Motor neuron (in vitro differentiated cells): ENCODE data around the gene MPG. TPM values are rescaled to one million over a fixed set of nuclear protein-coding genes. Genes with fewer than 3 reads are reported as not detected.

Experiments used
- ATAC-seq, 8 experiments: fragments of 200-7000 bp; cut with Tn5 transposase; replicated peaks in 6 of 8; 2 replicates each; pipeline ENCODE4 v1.8.0; 2021; ENCODE audit warnings: mild to moderate bottlenecking in 8 of 8, moderate library complexity in 8 of 8
- H3K27ac ChIP-seq, 2 donors: fragments of 250-450 bp; sonication (Bioruptor Pico); 2 replicates each; pipeline ENCODE4 v1.9.0; 2021; ENCODE audit warnings: antibody characterized with exemption in 2 of 2, mild to moderate bottlenecking in 2 of 2, moderate library complexity in 1 of 2
- H3K4me1 ChIP-seq, 2 donors: fragments of 250-450 bp; sonication (Bioruptor Pico); replicated peaks in 1 of 2; 2 replicates each; pipeline ENCODE4 v1.6.1; 2021; ENCODE audit warnings: antibody characterized with exemption in 2 of 2, mild to moderate bottlenecking in 2 of 2, moderate library complexity in 1 of 2
- H3K4me3 ChIP-seq, 5 donors: fragments of 250-450 bp; sonication (Bioruptor Pico); 2 replicates each; pipeline ENCODE4 v1.9.0; 2021; ENCODE audit warnings: antibody characterized with exemption in 5 of 5, mild to moderate bottlenecking in 5 of 5, moderate library complexity in 4 of 5
- WGBS, 10 experiments: fragments of 450-650 bp; shearing (Covaris generic); methylation state at CpG; one replicate each; pipeline ENCODE4 v1.0.0; 2022; 5-methylcytosine and 5-hydroxymethylcytosine counted together
- in situ Hi-C, 9 experiments: fragments of 400-800 bp; cut with MboI; loops; one replicate each; pipeline ENCODE4 v1.15.0; 2021; ENCODE audit warnings: low sequenced_read_pairs in 9 of 9, low pct_unique_long_range_greater_than_20kb in 2 of 9; ENCODE audit not compliant: unreplicated experiment in 9 of 9
- total RNA-seq, 8 experiments: library from RNA; unstranded; fragments of 300-600 nt; gene quantifications; 2 replicates each; pipeline versions ENCODE4 v1.2.3 to v1.2.4, GENCODE V29; 2022

MPG gene
- total RNA-seq, 8 experiments from 2014 or later: 27.1 to 91.9 (median 40.5) TPM

DNA sequence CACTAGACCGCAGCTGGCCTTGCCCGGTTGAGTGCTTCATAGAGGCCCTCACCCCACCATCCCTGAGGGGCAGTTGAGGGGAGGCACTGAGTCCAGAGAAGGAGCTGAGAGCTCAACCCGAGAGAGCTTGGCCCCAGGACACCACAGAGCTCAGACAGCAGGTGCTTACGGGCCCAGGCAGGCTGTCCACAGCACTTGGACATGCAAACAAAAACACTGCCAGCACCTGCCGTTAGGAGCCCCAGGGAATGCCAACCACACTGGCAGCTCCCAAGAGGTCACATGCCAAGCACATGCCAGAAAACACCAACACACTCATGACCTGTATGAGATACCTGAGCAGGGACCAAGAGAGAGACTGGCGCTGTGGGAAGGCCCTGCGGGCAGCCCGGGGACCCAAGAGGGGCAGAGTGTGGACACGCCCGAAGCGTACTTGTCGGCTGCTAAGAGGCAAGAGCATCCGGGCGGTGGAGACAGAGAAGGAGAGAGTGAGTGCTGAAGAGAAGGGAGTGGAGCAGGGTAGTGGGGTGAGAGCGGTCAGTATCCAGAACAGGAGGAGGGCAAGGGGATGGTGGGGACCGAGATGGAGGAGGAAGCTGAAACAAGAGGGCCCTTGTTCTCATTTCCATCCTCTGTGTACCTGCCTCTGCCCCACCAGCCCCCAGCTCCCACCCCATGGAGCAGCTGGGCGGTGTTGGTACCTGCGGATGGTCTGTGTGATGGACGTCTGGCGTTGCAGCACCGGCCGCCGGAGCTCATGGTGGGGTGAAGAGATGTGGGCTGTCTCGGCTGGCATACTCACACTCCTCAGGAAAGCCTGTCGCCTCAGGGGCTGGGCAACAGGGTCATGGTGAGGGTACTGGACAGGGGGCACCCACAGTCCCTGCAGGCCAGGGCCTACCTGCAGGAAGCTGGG is 13.8 kb upstream of the MPG start:
- no peak for ATAC-seq
- WGBS, 10 experiments: 67 to 100% (median 86%) methylated on average over 1 to 10 of the region's 25 CpGs; no CpG with 5 or more reads in 4 of the 10 experiments
- in situ Hi-C loops: no loop called here

DNA sequence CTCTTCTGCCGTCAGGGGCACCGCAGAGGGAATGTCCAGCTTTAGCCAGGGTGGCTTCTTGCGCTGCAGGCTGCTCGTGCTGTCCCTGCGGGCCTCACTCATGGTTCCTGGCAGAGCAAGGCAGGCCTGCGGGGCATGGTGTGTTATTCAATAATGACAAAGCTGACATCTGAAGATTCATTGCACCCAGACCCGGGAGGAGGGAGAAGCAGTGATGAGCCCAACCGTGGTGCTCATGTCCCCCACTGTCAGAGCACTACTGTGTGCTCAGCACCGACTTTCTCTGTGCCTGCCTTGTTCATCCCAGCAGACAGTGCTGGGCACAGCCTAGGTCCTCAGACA is 13.1 kb upstream of the MPG start:
- peaks cover 25 to 29% of the 10 kb centered on the region in 2 donors for H3K4me1 ChIP-seq
- no peak for ATAC-seq
- H3K27ac ChIP-seq: no peak overlapping the region
- WGBS, 10 experiments: 12 to 100% (median 63%) methylated on average over 1 to 7 of the region's 9 CpGs; no CpG with 5 or more reads in 6 of the 10 experiments
- in situ Hi-C loops: no loop called here
- no peak overlapping the region for H3K4me3 ChIP-seq

More for the DNA sequence above, 13.8 kb upstream of the MPG start:
- H3K27ac ChIP-seq: no peak overlapping the region
- H3K4me3 ChIP-seq: no peak overlapping the region
- H3K4me1 ChIP-seq: peaks cover 19 to 22% of the 10 kb centered on the region in 2 donors

DNA sequence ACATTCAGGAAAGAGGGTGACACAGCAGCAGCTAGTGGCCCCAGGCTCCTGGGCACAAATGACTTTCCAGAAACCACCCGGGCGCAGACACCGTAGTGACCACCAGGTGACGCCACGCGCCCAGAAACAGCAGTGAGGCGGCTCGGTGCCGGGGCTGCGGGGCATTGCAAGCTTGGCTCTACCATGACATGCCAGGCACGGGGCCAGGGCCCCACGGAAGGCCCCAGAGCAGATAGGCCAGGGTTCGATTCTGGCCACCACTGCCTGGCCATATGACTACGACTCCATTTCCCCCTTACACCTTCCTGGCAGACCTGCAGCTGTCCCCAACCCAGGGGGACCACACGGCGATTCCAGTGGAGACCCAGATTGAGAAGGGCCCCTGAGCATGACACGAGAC is 12.3 kb upstream of the MPG start:
- Histone ChIP-seq H3K27ac (no peak overlapping the region), H3K4me1 (peaks cover 25 to 34% of the 10 kb centered on the region in 2 donors), H3K4me3 (no peak overlapping the region)
- 9 to 100% (median 75%) methylated on average over 2 to 6 of the region's 17 CpGs; no CpG with 5 or more reads in 7 of the 10 experiments for WGBS, 10 experiments
- in situ Hi-C loops: no loop called here
- peak; percentile 46 to 90 (median 62) for ATAC-seq

DNA sequence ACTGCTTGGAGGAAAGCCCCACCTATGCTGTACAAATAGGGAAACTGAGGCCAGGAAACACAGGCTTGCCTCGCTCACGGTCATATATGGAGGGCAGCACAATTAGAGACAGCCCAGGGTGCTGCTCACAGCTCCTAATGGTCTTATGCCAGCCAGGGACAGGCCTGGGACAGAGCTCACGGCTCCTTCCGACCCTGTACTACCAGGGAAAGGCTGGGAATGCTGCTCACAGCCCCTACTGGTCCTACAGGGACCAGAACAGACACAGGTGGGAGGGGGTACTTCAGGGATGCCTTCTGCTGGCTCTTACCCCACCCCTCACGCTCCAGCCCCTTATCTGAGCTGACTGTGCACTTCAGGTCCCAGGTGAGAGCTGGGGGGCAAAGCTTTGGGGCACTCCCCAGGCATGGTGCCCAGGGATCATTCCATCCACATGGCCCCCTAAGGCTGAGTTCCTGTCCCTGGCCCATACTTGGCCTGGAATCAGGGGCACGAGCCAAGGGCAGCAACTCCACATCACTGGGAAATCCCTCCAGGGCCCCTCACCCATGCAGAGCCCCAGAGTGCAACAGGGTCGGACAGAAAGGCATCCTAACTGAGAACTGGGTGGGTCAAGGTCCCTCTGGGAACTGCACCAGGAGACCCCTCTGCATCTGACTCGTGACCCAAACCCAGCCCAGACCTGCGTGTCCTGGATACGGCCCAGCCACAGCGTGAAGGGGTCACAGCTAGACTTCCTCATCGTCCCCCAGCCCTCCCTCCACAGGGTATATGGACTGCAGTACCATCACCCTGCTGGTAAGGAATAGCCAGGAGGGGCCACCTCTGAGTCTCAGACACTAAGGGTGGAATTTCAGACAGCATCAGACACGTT is 11.5 kb upstream of the MPG start:
- H3K4me1 ChIP-seq: peaks cover 29 to 42% of the 10 kb centered on the region in 2 donors
- H3K27ac ChIP-seq: no peak overlapping the region
- in situ Hi-C loops: no loop called here
- H3K4me3 ChIP-seq: no peak overlapping the region
- 20 to 100% (median 86%) methylated on average over 1 to 3 of the region's 13 CpGs; no CpG with 5 or more reads in 4 of the 10 experiments for WGBS, 10 experiments
- no peak for ATAC-seq

DNA sequence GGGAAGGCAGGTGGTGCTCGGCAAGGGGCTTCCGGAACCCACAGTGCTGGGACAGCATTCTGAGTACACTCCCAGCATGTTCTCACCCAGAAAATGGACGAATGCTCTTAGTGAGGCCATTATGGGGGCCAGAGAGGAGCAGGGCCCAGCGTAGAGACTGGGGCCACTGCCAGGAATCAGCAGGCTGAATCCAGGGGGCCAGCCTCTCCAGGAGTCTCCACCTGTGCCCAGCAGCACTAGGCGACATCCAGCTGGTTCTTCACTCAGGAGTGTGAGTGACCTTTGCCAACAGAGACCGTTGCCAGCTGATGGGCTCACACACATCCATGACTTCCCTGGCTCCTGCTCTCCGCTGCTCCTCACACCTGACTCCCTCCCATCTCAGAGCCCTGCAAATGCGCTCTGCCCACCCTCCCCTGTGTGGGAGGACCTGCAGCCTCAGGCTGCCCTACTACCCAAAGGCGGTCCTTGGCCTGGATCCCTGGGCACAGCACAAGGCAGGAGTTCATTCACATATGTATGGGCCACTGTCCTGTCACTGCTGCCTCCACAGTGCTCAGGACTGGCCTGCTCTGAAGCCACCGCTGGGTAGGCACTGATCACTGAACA is 10.7 kb upstream of the MPG start:
- peaks cover 34 to 42% of the 10 kb centered on the region in 2 donors for H3K4me1 ChIP-seq
- 79 to 100% (median 85%) methylated on average over 1 to 6 of the region's 10 CpGs; no CpG with 5 or more reads in 4 of the 10 experiments for WGBS, 10 experiments

DNA sequence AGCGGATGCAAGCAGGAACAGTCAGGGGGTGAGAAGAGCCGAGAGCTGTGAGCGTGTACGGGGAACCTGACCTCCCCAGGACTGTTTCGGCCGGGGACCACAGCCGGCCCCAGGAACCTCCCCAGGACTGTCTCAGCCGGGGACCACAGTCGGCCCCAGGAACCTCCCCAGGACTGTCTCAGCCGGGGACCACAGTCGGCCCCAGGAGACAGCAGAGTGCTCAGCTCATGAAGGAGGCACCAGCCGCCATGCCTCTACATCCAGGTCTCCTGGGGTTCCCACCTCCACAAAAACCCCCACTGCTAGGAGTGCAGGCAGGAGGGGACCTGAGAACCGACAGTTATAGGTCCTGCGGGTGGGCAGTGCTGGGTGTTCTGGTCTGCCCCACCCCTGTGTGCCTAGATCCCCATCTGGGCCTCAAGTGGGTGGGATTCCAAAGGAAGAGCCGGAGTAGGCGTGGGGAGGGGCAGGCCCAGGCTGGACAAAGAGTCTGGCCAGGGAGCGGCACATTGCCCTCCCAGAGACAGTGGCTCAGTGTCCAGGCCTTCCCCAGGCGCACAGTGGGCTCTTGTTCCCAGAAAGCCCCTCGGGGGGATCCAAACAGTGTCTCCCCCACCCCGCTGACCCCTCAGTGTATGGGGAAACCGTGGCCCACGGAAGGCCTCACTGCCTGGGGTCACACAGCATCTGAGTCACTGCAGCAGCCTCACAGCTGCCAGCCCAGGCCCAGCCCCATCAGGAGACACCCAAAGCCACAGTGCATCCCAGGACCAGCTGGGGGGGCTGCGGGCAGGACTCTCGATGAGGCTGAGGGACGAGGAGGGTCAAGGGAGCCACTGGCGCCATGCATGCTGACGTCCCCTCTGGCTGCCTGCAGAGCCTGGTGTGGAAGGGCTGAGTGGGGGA is 9.9 kb upstream of the MPG start:
- ATAC-seq: peak in 7 of 8 experiments; percentile 2 to 25 (median 11)
- Histone ChIP-seq H3K4me3 (no peak overlapping the region), H3K4me1 (peaks cover 38 to 48% of the 10 kb centered on the region in 2 donors), H3K27ac (no peak overlapping the region)
- WGBS, 10 experiments: 20 to 75% (median 47%) methylated on average over 1 to 11 of the region's 27 CpGs; no CpG with 5 or more reads in 5 of the 10 experiments
- in situ Hi-C loops: no loop called here

More for the DNA sequence above, 10.7 kb upstream of the MPG start:
- Histone ChIP-seq H3K4me3 (no peak overlapping the region), H3K27ac (no peak overlapping the region)
- peak in 1 of 8 experiments; percentile 7 for ATAC-seq
- in situ Hi-C loops: no loop called here

DNA sequence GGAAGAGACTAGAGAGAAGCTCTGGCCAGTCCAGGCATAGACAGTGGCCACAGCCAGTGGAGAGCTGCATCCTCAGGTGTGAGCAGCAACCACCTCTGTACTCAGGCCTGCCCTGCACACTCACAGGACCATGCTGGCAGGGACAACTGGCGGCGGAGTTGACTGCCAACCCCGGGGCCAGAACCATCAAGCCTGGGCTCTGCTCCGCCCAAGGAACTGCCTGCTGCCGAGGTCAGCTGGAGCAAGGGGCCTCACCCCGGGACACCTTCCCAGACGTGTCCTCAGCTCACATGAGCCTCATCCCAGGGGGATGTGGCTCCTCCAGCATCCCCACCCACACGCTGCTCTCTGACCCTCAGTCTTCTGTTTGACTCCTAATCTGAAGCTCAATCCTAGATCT is 8.8 kb upstream of the MPG start:
- Histone ChIP-seq H3K4me1 (peaks cover 47 to 58% of the 10 kb centered on the region in 2 donors), H3K27ac (peak overlapping the region in 1 of 2 donors; percentile 45), H3K4me3 (no peak overlapping the region)
- ATAC-seq: no peak
- in situ Hi-C loops: no loop called here
- 0 to 81% (median 81%) methylated on average over 2 to 5 of the region's 8 CpGs; no CpG with 5 or more reads in 7 of the 10 experiments for WGBS, 10 experiments

DNA sequence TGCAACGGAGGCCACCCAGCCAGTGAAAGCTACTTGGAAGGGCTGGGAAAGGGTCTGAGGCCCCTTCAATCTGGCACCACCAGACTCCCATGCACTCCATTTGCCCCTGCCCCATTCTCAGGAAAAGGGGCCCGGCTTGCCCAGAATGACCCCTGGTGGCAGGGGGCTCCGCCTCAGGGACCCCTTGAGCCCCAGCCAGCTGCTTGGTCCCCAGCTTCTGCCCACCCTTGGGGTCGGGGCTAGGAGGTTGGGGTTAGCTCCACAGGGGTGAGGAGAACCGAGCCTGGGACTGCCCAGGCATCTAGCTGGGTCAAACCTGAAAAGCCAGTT is 6.8 kb upstream of the MPG start:
- WGBS, 10 experiments: 30 to 75% methylated on average over 2 of the region's 5 CpGs; no CpG with 5 or more reads in 8 of the 10 experiments
- peak overlapping the region in 1 of 2 donors; percentile 71 for H3K27ac ChIP-seq
- no peak for ATAC-seq
- peaks cover 66 to 74% of the 10 kb centered on the region in 2 donors for H3K4me1 ChIP-seq
- peak overlapping the region in 3 of 5 donors; percentile 53 to 57 (median 55) for H3K4me3 ChIP-seq
- in situ Hi-C loops: no loop called here

DNA sequence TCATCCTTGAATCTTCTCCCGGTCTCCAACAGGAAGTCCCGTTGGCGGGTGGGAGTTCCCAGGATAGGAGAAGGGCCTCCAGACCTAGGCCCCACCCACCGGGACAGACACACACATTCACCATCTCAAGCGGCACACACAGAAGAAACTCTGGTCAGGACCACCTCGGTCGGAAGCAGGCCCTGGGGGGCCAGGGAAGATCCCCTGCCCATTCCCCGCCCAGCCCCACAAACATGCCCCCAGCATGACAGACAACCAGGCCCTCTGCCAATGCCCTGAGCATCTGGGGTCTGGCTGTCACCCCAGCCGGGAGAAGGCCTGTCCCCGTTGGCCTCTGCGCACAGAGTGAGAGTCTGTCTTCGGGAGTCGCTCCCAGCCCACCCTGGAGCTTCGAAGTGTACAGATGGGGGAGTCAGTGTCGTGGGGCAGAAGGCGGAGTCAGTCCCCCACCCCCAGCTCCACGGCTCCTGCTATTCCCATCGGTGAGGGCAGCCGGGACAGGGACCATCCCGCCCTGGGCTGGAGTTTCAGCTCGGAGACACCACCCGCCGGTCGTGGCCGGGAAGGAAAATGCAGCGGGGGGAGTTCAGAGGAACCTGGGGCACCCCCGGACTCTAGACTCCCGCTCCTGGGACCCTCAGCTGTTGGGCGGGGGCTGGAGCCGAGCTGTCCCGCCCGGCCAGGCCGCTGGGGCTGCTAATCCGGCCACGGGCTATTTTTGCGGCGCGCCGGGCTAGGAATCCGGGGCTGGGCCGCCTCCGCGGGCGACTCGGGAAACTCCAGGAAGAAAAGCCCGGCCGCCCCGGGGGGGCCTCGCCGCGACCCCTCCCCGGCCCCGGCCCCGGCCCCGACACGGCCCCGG is 6.3 kb upstream of the MPG start:
- WGBS, 10 experiments: 0 to 17% (median 0%) methylated on average over 1 to 13 of the region's 57 CpGs; no CpG with 5 or more reads in 5 of the 10 experiments
- Histone ChIP-seq H3K4me1 (peaks cover 72 to 80% of the 10 kb centered on the region in 2 donors), H3K4me3 (peak overlapping the region; percentile 31 to 57 (median 53)), H3K27ac (peak overlapping the region; percentile 9 to 71)
- in situ Hi-C loops: no loop called here
- ATAC-seq: peak; percentile 18 to 59 (median 38)

DNA sequence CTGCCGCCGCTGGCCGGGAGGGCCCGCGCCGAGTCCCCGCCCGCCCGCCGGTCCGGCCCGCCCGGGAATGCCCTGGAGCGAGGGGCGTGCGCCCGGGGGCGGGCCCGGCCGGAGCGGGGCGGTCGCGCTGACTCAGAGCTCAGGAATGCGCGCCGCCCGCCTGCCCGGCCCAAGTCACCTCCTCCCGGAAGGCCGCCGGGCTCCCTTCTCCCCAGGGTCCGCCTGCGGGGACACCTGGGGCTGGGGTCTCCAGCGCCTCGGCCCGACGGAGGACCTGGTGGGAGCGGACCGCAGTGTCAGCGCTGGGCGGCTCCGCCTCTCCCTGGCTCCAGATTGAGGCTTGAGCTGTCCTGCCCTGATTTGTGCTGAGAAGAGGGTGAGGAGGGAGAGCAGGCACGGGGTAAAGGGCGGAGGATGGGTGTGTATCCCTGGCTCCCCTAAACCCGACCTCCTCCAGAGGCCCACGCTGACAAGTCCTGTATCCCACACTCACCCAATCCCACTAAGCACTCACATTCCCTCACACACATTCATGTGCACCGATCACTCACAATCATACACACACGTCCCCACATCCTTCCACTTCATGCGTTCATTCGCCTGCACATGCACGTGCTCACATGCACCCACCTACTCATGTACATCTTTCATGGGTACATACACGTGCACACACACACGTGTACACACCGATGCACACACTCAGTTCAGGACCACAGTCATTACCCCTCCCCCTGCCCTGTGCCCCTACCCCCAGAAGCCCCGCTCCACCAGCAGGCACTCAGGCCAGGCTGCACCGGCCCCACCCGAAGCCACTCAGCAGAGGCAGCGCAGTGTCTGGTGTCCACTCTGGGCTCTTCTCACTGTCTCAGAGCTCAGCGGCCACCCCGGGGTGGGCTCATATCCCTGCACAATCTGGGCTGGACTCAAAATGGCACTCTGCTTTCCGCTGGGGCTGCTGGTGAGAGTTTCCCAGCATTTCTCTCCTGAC is 5.2 kb upstream of the MPG start, which contains the start of gene RHBDF1:
TSS of gene RHBDF1 (minus strand) at position 71 of the 988 bp plus-strand sequence. CDS start 7,616 bp downstream, outside the sequence.
- in situ Hi-C loops: no loop called here
- Histone ChIP-seq H3K27ac (peak within 1 kb of the TSS; percentile 9 to 71), H3K4me1 (peaks cover 73 to 84% of the 10 kb centered on the region in 2 donors), H3K4me3 (peak within 1 kb of the TSS; percentile 31 to 57 (median 53))
- 53 to 88% methylated on average over 3 of the region's 62 CpGs; no CpG with 5 or more reads in 8 of the 10 experiments for WGBS, 10 experiments
- peak; percentile 17 to 75 (median 54) for ATAC-seq
